Measurements from ENCODE around the gene DEXI.
A peak's percentile ranks its signal among the peaks of the same experiment; 100 is the strongest.
"Not testable (repeated sequence)": the region's sequence is repeated elsewhere in the genome, so short reads cannot be mapped to it uniquely, and the experiment has no call there.

DEXI gene

GRCh38 chr16:10961231-10961630, 19.0 kb upstream of the DEXI start:
- Mint-ChIP-seq H3K4me3 (no peak overlapping the region), H3K27ac (no peak overlapping the region), H3K9me3 (peaks cover 4% of the 10 kb centered on the region), H3K36me3 (ENCODE audit: low read depth) (peaks cover 33% of the 10 kb centered on the region), H3K4me1 (ENCODE audit: low read depth) (peaks cover 49% of the 10 kb centered on the region), H3K27me3 (ENCODE audit: low read depth) (no peaks in the 10 kb centered on the region)

GRCh38 chr16:10959161-10959560, 16.9 kb upstream of the DEXI start:
- peaks cover 42% of the 10 kb centered on the region for H3K4me1 Mint-ChIP-seq (ENCODE audit: low read depth)
- H3K27ac Mint-ChIP-seq: no peak overlapping the region
- peaks cover 24% of the 10 kb centered on the region for H3K36me3 Mint-ChIP-seq (ENCODE audit: low read depth)
- H3K4me3 Mint-ChIP-seq: no peak overlapping the region
- no peaks in the 10 kb centered on the region for H3K27me3 Mint-ChIP-seq (ENCODE audit: low read depth)
- no peaks in the 10 kb centered on the region for H3K9me3 Mint-ChIP-seq

GRCh38 chr16:10957771-10958482, 15.7 kb upstream of the DEXI start:
- peaks cover 13% of the 10 kb centered on the region for H3K36me3 Mint-ChIP-seq (ENCODE audit: low read depth)
- peaks cover 35% of the 10 kb centered on the region for H3K4me1 Mint-ChIP-seq (ENCODE audit: low read depth)
- H3K27ac Mint-ChIP-seq: peak overlapping the region; percentile 47
- no peaks in the 10 kb centered on the region for H3K9me3 Mint-ChIP-seq
- no peaks in the 10 kb centered on the region for H3K27me3 Mint-ChIP-seq (ENCODE audit: low read depth)
- H3K4me3 Mint-ChIP-seq: peak overlapping the region; percentile 22

- Mint-ChIP-seq H3K27me3 (ENCODE audit: low read depth) (no peaks in the 10 kb centered on the region), H3K9me3 (no peaks in the 10 kb centered on the region), H3K4me1 (ENCODE audit: low read depth) (peaks cover 39% of the 10 kb centered on the region), H3K36me3 (ENCODE audit: low read depth) (peaks cover 9% of the 10 kb centered on the region), H3K4me3 (no peak overlapping the region), H3K27ac (peak overlapping the region; percentile 35)
These were observed 12.6 kb upstream of the DEXI start for GRCh38 chr16:10954903-10955302.

- no peaks in the 10 kb centered on the region for H3K9me3 Mint-ChIP-seq
- no peak overlapping the region for H3K27ac Mint-ChIP-seq
- H3K36me3 Mint-ChIP-seq (ENCODE audit: low read depth): no peaks in the 10 kb centered on the region
- no peaks in the 10 kb centered on the region for H3K27me3 Mint-ChIP-seq (ENCODE audit: low read depth)
- peaks cover 38% of the 10 kb centered on the region for H3K4me1 Mint-ChIP-seq (ENCODE audit: low read depth)
- H3K4me3 Mint-ChIP-seq: no peak overlapping the region
These were observed 8.8 kb upstream of the DEXI start for GRCh38 chr16:10951026-10951425.

- H3K36me3 Mint-ChIP-seq (ENCODE audit: low read depth): no peaks in the 10 kb centered on the region
- no peaks in the 10 kb centered on the region for H3K27me3 Mint-ChIP-seq (ENCODE audit: low read depth)
- H3K9me3 Mint-ChIP-seq: no peaks in the 10 kb centered on the region
- H3K27ac Mint-ChIP-seq: no peak overlapping the region
- peaks cover 45% of the 10 kb centered on the region for H3K4me1 Mint-ChIP-seq (ENCODE audit: low read depth)
- no peak overlapping the region for H3K4me3 Mint-ChIP-seq
These were observed 8.1 kb upstream of the DEXI start for GRCh38 chr16:10950393-10950792.

- Mint-ChIP-seq H3K27ac (peak overlapping the region; percentile 70), H3K4me3 (peak overlapping the region; percentile 11), H3K9me3 (no peaks in the 10 kb centered on the region), H3K4me1 (ENCODE audit: low read depth) (peaks cover 43% of the 10 kb centered on the region), H3K36me3 (ENCODE audit: low read depth) (peaks cover 2% of the 10 kb centered on the region), H3K27me3 (ENCODE audit: low read depth) (no peaks in the 10 kb centered on the region)
These were observed 7.2 kb upstream of the DEXI start for GRCh38 chr16:10949424-10949970.

- Mint-ChIP-seq H3K36me3 (ENCODE audit: low read depth) (peaks cover 2% of the 10 kb centered on the region), H3K27me3 (ENCODE audit: low read depth) (no peaks in the 10 kb centered on the region), H3K9me3 (no peaks in the 10 kb centered on the region), H3K4me1 (ENCODE audit: low read depth) (peaks cover 47% of the 10 kb centered on the region), H3K4me3 (no peak overlapping the region), H3K27ac (no peak overlapping the region)
These were observed 5.0 kb upstream of the DEXI start for GRCh38 chr16:10947211-10947787.

- H3K4me1 Mint-ChIP-seq (ENCODE audit: low read depth): peaks cover 50% of the 10 kb centered on the region
- no peaks in the 10 kb centered on the region for H3K27me3 Mint-ChIP-seq (ENCODE audit: low read depth)
- peak overlapping the region; percentile 87 for H3K4me3 Mint-ChIP-seq
- H3K27ac Mint-ChIP-seq: no peak overlapping the region
- no peaks in the 10 kb centered on the region for H3K9me3 Mint-ChIP-seq
- peaks cover 2% of the 10 kb centered on the region for H3K36me3 Mint-ChIP-seq (ENCODE audit: low read depth)
These were observed 4.0 kb upstream of the DEXI start for GRCh38 chr16:10946308-10946707.

- no peaks in the 10 kb centered on the region for H3K27me3 Mint-ChIP-seq (ENCODE audit: low read depth)
- peak overlapping the region; percentile 87 for H3K4me3 Mint-ChIP-seq
- H3K36me3 Mint-ChIP-seq (ENCODE audit: low read depth): peaks cover 8% of the 10 kb centered on the region
- H3K27ac Mint-ChIP-seq: peak overlapping the region; percentile 82
- H3K9me3 Mint-ChIP-seq: no peaks in the 10 kb centered on the region
- H3K4me1 Mint-ChIP-seq (ENCODE audit: low read depth): peaks cover 53% of the 10 kb centered on the region
These were observed 3.0 kb upstream of the DEXI start for GRCh38 chr16:10945065-10945787.

- peak within 1 kb of the TSS; percentile 87 for H3K4me3 Mint-ChIP-seq
- no peaks in the 10 kb centered on the region for H3K27me3 Mint-ChIP-seq (ENCODE audit: low read depth)
- no peaks in the 10 kb centered on the region for H3K9me3 Mint-ChIP-seq
- H3K4me1 Mint-ChIP-seq (ENCODE audit: low read depth): peaks cover 55% of the 10 kb centered on the region
- H3K27ac Mint-ChIP-seq: peak within 1 kb of the TSS; percentile 82
- peaks cover 11% of the 10 kb centered on the region for H3K36me3 Mint-ChIP-seq (ENCODE audit: low read depth)
These were observed 2.2 kb upstream of the DEXI start, which contains the start of gene CLEC16A for GRCh38 chr16:10944249-10945064. Gene CLEC16A (plus strand): TSS chr16:10944564. CDS start chr16:10944718, 154 bp downstream.

- Mint-ChIP-seq H3K4me3 (peak overlapping the region; percentile 63), H3K4me1 (ENCODE audit: low read depth) (peaks cover 61% of the 10 kb centered on the region), H3K36me3 (ENCODE audit: low read depth) (peaks cover 17% of the 10 kb centered on the region), H3K27ac (no peak overlapping the region), H3K27me3 (ENCODE audit: low read depth) (no peaks in the 10 kb centered on the region), H3K9me3 (no peaks in the 10 kb centered on the region)
These were observed 741 bp upstream of the DEXI start for GRCh38 chr16:10943064-10943353.

GRCh38 chr16:10941935-10942351, 325 bp downstream of the DEXI start:
- Mint-ChIP-seq H3K36me3 (ENCODE audit: low read depth) (peaks cover 17% of the 10 kb centered on the region), H3K4me1 (ENCODE audit: low read depth) (peaks cover 71% of the 10 kb centered on the region), H3K4me3 (peak overlapping the region; percentile 94)
- H3K9me3 Mint-ChIP-seq; H3K27ac Mint-ChIP-seq; H3K27me3 Mint-ChIP-seq (ENCODE audit: low read depth): not testable (repeated sequence)
